GM10847 (cell line): ENCODE measurements around the gene MTOR.

Experiments
- POLR2A ChIP-seq: IDR thresholded peaks from 2 replicates; pipeline ENCODE4 v1.6.1; 2011; ENCODE audit not compliant: insufficient read length; ENCODE audit errors: extremely low read depth

The MTOR gene

DNA sequence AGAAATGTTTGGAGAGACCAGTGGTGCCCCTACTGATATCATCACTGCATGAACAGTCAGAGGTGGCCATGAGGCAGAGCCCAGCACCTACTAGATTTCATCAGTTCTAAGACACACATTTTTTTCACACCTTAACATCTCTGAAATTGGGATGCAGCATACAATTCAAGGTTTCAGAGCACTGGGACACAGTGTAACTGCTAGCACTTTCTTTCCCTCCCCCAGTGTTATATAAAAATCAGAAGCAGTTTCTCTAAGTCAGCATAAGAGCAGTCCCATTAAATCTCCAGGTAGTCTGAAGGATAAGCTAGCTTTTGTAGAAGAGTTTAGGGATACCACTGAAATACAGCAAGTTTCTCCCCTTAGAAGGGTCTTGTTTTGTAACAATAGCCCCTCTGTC, 83.2 kb downstream of the MTOR start:
- no peak for TF ChIP-seq POLR2A

DNA sequence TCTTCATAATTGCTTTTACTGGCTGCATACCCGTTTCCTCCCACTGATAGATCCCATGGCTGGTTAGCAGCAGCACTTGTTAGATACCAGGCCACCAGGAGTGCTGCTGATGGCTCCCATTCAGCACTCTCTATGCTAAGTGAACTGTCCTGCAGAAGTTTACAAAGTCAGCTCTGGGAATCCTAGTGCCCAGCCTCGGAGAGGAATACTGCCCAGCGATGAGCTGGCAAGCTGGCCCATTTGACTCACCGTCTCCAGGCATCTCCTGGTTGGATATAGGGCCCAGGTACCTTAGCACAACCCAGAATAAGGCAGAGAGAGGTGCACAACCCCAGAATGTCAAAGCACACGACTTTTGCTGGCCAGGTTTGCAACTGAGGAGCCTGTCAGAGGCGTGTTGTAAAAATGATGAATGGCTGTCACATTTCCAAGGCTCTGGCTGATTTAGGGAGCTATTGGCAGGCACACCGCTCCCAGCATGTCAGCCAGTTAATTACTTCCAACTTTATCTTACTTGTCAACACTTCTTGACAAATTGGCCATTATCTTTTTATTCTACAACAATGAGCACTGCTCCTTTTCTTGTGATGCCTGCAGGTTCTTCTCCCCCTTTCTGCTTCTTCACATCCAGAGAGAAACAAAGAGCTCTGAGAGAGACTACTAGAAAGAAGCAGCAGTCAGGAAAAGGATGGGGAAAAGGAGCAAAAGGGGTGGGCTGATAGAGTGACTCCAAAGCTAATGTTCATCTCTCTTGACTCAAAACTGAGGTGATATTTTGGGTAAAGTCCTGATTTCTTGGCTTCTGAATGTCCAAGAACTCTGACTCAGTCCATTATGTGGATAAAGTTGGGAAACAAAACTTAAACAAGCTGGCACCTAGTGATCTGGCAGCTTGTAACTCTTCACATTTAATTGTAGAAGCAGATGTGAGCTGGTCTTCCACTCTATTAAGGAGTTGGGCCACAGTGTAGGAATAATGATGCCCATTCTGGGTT, 84.0 kb downstream of the MTOR start:
- no peak for TF ChIP-seq POLR2A

DNA sequence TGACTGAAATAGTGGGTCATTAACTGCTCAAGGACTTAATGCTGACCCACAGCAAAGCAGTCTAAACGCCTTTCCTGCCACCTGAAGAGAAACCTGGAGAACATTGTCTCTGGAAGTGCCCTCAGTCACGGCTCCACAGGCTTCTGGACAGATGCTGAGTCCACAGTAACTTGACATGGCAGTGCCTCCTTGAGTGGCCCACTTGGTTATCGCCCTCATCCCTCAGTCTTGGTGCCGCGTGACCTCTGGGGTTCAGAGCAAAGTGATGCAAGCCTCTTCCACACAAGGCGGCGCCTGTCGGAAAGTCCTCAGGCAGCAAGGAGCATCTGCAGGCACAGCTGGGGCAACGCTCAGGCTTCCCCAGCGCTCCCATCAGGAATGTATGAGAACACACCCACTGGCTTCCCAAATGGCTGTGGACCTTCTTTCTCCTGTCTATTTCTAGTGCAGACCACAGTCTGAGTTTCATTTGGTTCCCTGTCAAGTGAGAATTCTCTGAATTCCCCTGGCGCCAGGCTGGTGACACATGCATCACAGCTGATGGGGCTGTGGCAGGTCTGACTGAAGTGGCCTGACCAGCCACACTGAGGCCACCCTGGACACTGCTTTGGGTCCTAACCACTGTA, 86.2 kb downstream of the MTOR start:
- TF ChIP-seq POLR2A: no peak

DNA sequence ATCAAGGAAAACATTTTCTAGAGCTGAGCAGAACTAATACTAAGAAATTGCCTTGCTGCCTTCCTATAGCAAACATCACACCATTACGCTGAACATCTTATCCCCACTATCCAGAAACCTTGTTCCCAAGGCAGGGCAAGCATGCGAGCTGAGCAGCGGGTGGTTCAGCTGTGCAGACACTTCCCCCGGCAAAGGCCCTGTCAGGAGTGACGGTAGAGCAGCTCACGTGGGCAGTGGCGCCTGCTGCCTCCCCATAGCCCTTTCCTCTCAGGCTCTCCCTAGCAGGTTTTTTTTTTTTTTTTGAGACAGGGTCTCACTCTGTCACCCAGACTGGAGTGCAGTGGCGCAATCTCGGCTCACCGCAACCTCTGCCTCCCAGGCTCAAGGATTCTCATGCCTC, 86.9 kb downstream of the MTOR start:
- TF ChIP-seq POLR2A: no peak

DNA sequence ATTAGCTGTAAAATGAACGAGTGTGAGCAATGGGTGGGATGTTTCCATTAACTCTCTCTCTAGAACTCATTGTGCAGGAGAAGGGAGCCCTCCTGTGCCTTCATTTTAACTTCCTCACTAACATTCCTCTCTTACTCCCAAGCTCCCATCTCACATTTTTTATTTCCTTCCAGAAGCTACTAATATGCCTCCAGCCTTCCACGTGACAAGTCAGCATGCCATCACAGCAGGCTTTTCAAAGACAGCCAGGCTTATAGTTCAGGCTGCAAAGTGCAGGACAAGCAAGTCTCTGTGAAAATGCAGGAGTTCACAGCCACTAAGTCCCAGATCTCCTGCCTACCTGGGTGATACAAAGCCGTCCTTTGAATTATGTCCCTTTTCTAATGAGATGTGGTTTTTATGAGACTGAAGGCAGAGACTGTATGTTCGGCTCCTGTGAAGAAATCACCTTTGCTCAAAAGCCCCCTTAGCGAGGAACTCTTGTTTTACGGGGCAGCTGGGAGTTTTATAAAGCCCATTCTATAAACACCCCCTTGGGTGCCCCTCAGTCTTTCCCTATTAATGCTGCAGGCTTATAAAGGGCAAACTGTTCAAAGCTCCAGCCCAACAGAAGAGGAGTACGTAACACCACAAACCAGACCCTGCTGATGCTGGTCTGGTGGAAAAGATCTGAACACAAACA, 87.9 kb downstream of the MTOR start:
- TF ChIP-seq POLR2A: no peak

DNA sequence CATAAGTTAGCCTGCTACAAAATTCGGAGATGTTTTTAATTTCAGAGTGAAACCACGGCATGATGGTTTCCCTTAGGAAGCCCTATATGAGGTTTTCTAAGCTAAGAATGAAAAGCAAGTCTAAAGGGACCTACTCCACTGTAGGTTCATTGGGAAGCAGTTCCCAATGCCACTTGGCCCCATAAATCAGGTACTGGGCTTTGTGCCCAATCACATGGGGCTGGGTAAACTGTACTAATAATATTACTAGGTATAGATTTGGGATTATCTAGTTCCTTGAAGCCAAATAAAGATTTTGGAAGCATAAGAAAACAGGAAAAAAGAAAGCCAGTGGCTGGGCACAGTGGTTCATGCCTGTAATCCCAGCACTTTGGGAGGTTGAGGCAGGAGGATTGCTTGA, 92.2 kb downstream of the MTOR start:
- TF ChIP-seq POLR2A: no peak

DNA sequence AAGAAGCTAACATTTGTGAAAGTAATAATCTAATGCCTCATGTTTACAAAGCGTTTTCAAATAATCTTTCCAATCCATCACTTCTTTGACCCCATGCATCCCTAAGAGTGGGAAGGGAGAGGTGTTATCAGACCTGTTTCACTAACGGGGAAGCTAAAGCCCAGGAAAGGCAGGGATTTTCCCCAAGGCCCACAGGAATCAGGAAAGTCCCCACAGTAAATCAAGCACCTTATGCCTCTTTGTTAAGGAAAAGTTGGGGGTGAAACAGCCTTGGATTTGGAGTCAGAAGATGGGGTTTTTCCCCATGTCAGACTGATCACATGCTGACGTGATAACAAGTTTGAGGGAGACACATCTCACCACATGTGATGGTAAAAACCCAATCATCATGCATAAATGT, 93.1 kb downstream of the MTOR start:
- no peak for TF ChIP-seq POLR2A

DNA sequence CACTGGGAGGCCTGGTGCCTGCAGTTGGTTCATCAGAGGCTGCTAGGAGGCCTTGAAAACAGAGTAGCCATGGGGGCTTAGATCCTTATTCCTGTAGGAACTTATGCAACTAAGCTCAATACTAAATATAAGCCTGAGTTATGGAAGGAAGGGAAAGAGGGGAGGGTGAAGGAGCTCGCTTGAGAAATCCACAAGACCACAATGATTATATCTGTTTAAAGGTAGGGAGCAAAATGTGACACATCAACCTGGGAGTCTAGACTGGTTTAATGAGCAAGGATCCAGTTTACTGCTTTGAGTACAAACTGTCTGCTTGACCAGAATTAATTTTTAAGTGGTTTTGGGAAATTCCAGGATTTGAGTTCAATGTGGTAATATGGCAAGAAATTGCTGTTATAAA, 93.6 kb downstream of the MTOR start:
- no peak for TF ChIP-seq POLR2A

DNA sequence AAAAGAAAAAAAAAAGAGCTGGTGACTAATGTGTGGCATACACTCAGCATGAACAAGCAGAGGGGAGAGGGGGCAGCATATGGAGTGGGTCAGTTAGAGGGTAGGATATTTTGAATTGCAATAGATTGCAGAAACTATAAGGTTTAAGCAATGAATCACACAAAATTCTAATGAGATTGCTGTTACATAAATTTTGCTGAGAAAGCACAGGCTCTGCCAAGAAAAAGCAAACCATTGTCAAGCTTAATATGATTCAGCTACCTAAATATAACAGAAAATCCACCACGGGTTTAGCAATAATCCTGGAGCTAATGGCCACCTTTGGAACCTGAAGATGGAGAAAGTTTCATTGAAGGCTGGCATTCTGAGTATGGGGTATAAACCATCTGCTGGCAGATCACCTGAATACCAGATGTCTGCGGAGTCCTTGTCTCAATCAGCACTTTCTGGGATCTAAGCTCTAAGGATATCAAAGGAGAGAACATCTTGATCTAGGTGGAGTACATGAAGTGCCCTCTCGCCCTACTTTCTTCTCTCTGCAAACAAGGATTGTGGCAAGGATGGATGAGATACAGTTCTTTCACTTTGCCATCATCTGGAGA, 103.5 kb downstream of the MTOR start:
- no peak for TF ChIP-seq POLR2A

DNA sequence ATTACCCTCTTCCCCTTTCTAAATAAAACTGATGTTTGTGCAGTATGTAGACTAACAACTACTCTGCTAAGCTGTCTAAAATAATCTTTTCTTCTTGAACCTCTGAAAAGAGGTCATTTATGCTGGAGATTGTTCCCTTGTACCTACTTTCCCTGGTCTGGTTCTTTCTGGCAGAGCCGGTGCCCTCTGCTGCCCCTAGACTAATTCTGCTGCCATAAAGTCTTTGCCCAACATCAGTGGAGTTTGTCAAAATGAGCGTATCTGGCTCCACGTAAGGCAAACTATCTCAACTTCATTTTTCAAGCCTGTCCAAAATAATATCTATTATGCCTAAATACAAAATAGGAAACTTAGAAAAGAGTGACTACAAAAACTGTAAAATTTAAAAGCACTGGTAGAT, 104.1 kb downstream of the MTOR start:
- no peak for TF ChIP-seq POLR2A

DNA sequence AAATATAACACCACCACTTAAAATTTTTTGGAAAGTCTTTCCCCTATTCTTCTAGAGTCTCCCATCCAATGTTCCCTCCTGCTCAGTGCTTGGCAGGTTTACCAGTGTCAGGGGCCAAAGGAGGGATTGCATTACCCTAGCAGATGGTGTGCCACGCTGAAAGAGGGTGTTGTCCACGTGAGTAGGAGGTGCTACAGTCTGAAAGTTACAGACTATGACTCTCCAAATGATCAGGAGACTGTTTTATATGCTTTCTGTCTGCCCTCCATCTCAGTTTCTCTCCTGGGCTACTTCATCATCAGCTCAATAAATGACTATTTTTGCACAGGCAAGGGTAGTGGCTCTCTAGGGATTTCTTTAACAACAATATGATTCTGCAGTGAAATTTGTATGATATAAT, 104.5 kb downstream of the MTOR start:
- no peak for TF ChIP-seq POLR2A

DNA sequence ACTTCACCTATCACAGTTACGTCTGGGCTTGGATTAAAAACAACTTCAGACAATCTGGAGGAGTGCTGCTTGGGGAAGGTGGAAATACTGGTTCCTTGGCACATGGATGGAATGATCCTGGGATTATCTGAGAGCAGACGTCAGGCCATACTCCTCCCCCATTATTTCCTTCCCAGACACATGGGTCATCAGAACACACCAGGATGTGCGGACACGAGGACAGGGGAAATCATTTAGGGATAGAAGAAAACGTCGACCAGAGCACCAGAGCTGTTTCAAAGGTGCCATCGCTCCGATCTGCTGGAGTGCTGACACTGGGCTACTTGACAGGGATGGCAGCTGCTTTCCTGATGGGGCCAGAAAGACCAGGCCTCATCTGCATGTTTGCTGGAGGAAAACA, 105.0 kb downstream of the MTOR start:
- no peak for TF ChIP-seq POLR2A

DNA sequence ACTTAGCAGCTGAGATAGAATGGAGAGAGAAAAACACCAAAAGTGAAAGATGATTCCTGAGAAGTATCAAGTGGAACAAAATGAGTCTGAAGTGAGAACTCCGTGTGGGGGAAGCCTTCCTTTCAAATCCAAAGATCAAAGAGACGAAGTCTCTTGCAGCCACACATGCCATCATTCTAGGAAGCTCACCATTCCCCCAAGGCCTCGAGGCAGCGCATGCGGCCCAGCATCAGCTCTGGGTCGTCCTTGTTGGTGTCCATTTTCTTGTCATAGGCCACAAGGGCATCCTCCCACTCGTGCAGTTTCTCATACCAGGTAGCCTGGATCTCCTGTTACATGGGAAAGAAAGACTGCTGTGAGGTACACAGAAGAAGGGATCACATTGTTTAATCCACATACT, 105.4 kb downstream of the MTOR start:
- TF ChIP-seq POLR2A: no peak

DNA sequence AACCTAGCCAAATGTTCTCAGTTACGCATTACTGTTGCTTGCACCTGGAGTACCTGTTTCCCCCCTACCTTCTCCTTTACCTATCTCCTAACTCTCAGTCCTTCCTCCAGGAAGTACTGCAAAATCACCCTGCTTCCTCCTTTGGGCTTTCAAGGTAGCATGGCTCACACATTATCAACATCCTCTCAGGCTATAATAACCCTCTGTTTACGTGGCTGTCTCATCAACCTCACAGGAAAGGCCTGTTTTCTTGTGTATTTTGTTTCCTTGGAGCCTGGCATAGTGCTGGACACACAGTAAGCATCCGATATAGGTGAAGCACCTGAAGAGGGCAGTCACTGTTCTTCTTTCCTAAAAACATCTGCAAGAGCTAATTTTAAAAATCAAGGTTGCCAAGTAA, 105.9 kb downstream of the MTOR start:
- no peak for TF ChIP-seq POLR2A

DNA sequence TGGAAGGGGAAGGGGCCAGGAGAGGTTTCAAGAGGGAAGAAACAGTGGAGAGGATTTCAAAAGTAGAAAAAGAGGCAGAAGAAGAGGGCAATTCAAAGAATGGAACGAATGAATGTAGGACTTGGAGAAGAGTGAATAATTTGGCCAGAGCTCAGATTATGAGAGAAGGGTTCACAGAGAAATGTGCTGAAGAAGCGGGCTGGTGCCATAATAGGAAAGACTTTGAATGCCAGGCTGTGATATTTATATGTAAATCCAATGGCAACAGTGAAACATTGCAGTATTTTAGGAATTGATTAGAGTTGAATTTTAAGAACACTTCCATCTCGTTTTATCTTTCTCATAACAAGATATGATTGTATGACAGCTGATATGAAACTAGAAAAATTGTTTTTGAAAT, 109.2 kb downstream of the MTOR start:
- TF ChIP-seq POLR2A: no peak

DNA sequence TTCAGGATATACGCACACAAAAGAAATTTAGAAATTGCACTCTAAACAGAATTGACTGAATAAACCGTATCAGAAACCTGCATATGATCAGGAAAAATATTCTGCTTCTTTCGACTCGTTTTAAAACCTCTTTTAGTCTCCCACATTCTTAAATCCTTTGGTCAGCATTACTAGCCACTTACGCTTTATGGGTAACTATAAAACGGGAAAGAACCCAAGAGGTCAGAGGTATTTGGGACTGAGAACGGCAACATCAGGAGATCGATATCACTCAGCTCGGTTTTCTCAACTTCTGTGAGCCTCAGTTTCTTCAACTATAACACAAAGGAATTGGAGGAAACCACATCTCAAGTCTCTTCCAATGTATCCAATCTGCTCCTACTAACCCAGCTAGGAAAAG, 109.6 kb downstream of the MTOR start:
- TF ChIP-seq POLR2A: no peak
